NB4 (cell line): Measurements from ENCODE around the gene A2M.

Source experiments
- POLR2A ChIP-seq: IDR thresholded peaks from 2 replicates; pipeline ENCODE4 v1.6.1; 2011; ENCODE audit warnings: mild to moderate bottlenecking; ENCODE audit not compliant: insufficient read length; ENCODE audit errors: extremely low read depth
- TF ChIP-seq, protein P1 (sequence below): IDR thresholded peaks from one replicate; pipeline ENCODE4 v1.5.1; 2012; ENCODE audit warnings: low read depth, low read length
- TF ChIP-seq, protein P2 (sequence below): IDR thresholded peaks from 2 replicates; pipeline ENCODE4 v1.6.1; 2011; ENCODE audit warnings: low read depth, low read length

DNA sequence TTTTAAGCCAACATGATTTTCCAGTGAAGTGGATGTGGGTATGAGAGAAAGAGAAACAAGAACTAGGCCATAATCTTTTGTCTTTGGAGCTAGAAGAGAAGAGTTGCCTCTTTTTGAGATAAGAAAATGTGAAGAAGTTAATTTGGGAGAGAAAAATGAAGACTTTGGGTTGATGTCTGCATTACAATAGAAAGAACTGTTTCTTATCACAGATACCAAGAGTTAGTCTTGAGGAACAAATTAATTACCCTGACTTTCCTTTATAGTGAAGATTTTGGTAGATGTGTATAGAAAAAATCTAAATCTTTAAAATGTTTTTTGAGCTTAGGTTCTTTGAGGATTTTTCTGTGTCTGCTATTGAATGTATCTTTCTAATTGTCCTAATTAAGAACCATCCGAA is 4.2 kb downstream of the A2M start:
- TF ChIP-seq, protein P1, sequence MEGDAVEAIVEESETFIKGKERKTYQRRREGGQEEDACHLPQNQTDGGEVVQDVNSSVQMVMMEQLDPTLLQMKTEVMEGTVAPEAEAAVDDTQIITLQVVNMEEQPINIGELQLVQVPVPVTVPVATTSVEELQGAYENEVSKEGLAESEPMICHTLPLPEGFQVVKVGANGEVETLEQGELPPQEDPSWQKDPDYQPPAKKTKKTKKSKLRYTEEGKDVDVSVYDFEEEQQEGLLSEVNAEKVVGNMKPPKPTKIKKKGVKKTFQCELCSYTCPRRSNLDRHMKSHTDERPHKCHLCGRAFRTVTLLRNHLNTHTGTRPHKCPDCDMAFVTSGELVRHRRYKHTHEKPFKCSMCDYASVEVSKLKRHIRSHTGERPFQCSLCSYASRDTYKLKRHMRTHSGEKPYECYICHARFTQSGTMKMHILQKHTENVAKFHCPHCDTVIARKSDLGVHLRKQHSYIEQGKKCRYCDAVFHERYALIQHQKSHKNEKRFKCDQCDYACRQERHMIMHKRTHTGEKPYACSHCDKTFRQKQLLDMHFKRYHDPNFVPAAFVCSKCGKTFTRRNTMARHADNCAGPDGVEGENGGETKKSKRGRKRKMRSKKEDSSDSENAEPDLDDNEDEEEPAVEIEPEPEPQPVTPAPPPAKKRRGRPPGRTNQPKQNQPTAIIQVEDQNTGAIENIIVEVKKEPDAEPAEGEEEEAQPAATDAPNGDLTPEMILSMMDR = no peak
- no peak for TF ChIP-seq POLR2A
- TF ChIP-seq, protein P2, sequence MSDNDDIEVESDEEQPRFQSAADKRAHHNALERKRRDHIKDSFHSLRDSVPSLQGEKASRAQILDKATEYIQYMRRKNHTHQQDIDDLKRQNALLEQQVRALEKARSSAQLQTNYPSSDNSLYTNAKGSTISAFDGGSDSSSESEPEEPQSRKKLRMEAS = no peak
